HEK293T (cell line): ENCODE results near the gene SLC35G2.
"Not testable (repeated sequence)": the region's sequence is repeated elsewhere in the genome, so short reads cannot be mapped to it uniquely, and the experiment has no call there.

ENCODE experiments used
- CTCF ChIA-PET: fragments of 350-600 bp; formaldehyde crosslinking; extraction: SDS; loops from one replicate; lab custom pipeline; 2021; ENCODE audit warnings: antibody characterized with exemption, inconsistent platforms; lab: Yijun Ruan, JAX
- POLR2A ChIA-PET: fragments of 350-600 bp; formaldehyde crosslinking; extraction: SDS; loops from one replicate; lab custom pipeline; 2020; ENCODE audit warnings: antibody characterized with exemption, inconsistent platforms; lab: Yijun Ruan, JAX
- DNase-seq: peaks from one replicate; pipeline ENCODE4 v3.0.0; 2012; ENCODE audit warnings: mixed read lengths; ENCODE audit errors: extremely low spot score
- ARNT ChIP-seq: fragments of 450-650 bp; IDR thresholded peaks from 2 replicates; pipeline ENCODE4 v1.6.1; 2017; ENCODE audit warnings: mild to moderate bottlenecking
- BHLHE40 ChIP-seq: fragments of 450-650 bp; IDR thresholded peaks from 2 replicates; pipeline ENCODE4 v1.6.1; 2016; ENCODE audit warnings: mild to moderate bottlenecking, moderate library complexity, borderline replicate concordance
- CTBP1 ChIP-seq: fragments of 450-650 bp; IDR thresholded peaks from 2 replicates; pipeline ENCODE4 v1.6.1; 2016; ENCODE audit warnings: borderline replicate concordance
- ELF4 ChIP-seq: fragments of 450-650 bp; IDR thresholded peaks from 2 replicates; pipeline ENCODE4 v1.6.1; 2017; ENCODE audit warnings: antibody characterized with exemption
- FOXA1 ChIP-seq: fragments of 450-650 bp; IDR thresholded peaks from 2 replicates; pipeline ENCODE4 v1.6.1; 2016; ENCODE audit warnings: mild to moderate bottlenecking
- FOXK2 ChIP-seq: fragments of 450-650 bp; IDR thresholded peaks from 2 replicates; pipeline ENCODE4 v1.6.1; 2016; ENCODE audit warnings: mild to moderate bottlenecking
- FOXM1 ChIP-seq: fragments of 450-650 bp; IDR thresholded peaks from 2 replicates; pipeline ENCODE4 v1.6.1; 2017; ENCODE audit warnings: mild to moderate bottlenecking, borderline replicate concordance
- HDGF ChIP-seq: fragments of 450-650 bp; IDR thresholded peaks from 2 replicates; pipeline ENCODE4 v1.6.1; 2017; ENCODE audit warnings: antibody characterized with exemption, borderline replicate concordance
- L3MBTL2 ChIP-seq: fragments of 450-650 bp; conservative IDR thresholded peaks from 2 replicates; pipeline ENCODE4 v1.6.1; 2016; ENCODE audit warnings: mild to moderate bottlenecking
- LEF1 ChIP-seq: fragments of 450-650 bp; IDR thresholded peaks from 2 replicates; pipeline ENCODE4 v1.6.1; 2017; ENCODE audit warnings: mild to moderate bottlenecking, borderline replicate concordance
- NFRKB ChIP-seq: fragments of 450-650 bp; IDR thresholded peaks from 2 replicates; pipeline ENCODE4 v1.6.1; 2016; ENCODE audit warnings: mild to moderate bottlenecking, moderate library complexity
- PKNOX1 ChIP-seq: fragments of 450-650 bp; IDR thresholded peaks from 2 replicates; pipeline ENCODE4 v1.6.1; 2016
- SP1 ChIP-seq: fragments of 450-650 bp; IDR thresholded peaks from 2 replicates; pipeline ENCODE4 v1.6.1; 2017
- SUZ12 ChIP-seq: fragments of 450-650 bp; IDR thresholded peaks from 2 replicates; pipeline ENCODE4 v1.6.1; 2016; ENCODE audit warnings: mild to moderate bottlenecking
- TARDBP ChIP-seq: fragments of 450-650 bp; IDR thresholded peaks from 2 replicates; pipeline ENCODE4 v1.6.1; 2016
- ZNF384 ChIP-seq: fragments of 450-650 bp; IDR thresholded peaks from 2 replicates; pipeline ENCODE4 v1.6.1; 2016

Gene SLC35G2

GRCh38 chr3:136789976-136790375, 28.9 kb upstream of the SLC35G2 start:
- CTCF ChIA-PET, result interaction anchor here (1.6 kb wide), 1 partner anchor 224 kb away, joined by 3 read pairs; no protein-coding TSS in a partner anchor
- no peak for TF ChIP-seq ARNT
- TF ChIP-seq LEF1, result no peak
- TF ChIP-seq NFRKB, result no peak
- no peak for TF ChIP-seq FOXM1
- TF ChIP-seq L3MBTL2, result no peak
- TF ChIP-seq ELF4, result no peak
- no peak for TF ChIP-seq SP1
- no peak for TF ChIP-seq CTBP1
- TF ChIP-seq HDGF, result no peak
- no peak for TF ChIP-seq BHLHE40

GRCh38 chr3:136790786-136791185, 28.1 kb upstream of the SLC35G2 start:
- POLR2A ChIA-PET, result interaction anchor here (0.6 kb wide), 1 partner anchor 359 kb away, joined by 3 read pairs; no protein-coding TSS in a partner anchor
- CTCF ChIA-PET, result interaction anchor here (1.6 kb wide), 1 partner anchor 223 kb away, joined by 3 read pairs; no protein-coding TSS in a partner anchor
- no peak for DNase-seq
- no peak for TF ChIP-seq HDGF
- TF ChIP-seq SP1, result no peak
- TF ChIP-seq FOXK2, result no peak
- TF ChIP-seq BHLHE40, result no peak
- TF ChIP-seq L3MBTL2, result no peak
- TF ChIP-seq TARDBP, result no peak
- no peak for TF ChIP-seq NFRKB
- TF ChIP-seq PKNOX1, result no peak
- no peak for TF ChIP-seq CTBP1
- TF ChIP-seq LEF1, result no peak
- no peak for TF ChIP-seq FOXM1
- no peak for TF ChIP-seq ELF4
- no peak for TF ChIP-seq FOXA1
- no peak for TF ChIP-seq ZNF384
- TF ChIP-seq SUZ12, result no peak
- TF ChIP-seq ARNT, result no peak

More at GRCh38 chr3:136789976-136790375, 28.9 kb upstream of the SLC35G2 start:
- POLR2A ChIA-PET, result interaction anchor here (0.7 kb wide), 1 partner anchor 38 kb away, joined by 3 read pairs; the partner anchor contains the start of gene STAG1
- DNase-seq, result no peak

- CTCF ChIA-PET, result interaction anchor here (0.7 kb wide), 1 partner anchor 13 kb away, joined by 6 read pairs; no protein-coding TSS in a partner anchor
Measured at GRCh38 chr3:136792556-136793330, 26.2 kb upstream of the SLC35G2 start.

GRCh38 chr3:136801146-136801545, 17.8 kb upstream of the SLC35G2 start:
- CTCF ChIA-PET, POLR2A ChIA-PET, DNase-seq: not testable (repeated sequence)

More at GRCh38 chr3:136792556-136793330, 26.2 kb upstream of the SLC35G2 start:
- no peak for DNase-seq
- POLR2A ChIA-PET, result no interaction called here
- no peak for TF ChIP-seq FOXA1
- TF ChIP-seq SUZ12, result no peak
- no peak for TF ChIP-seq CTBP1
- no peak for TF ChIP-seq LEF1
- no peak for TF ChIP-seq BHLHE40
- TF ChIP-seq ARNT, result no peak
- no peak for TF ChIP-seq L3MBTL2
- no peak for TF ChIP-seq ZNF384
- TF ChIP-seq SP1, result no peak
- no peak for TF ChIP-seq HDGF
- no peak for TF ChIP-seq NFRKB
- no peak for TF ChIP-seq FOXM1
- no peak for TF ChIP-seq PKNOX1
- TF ChIP-seq ELF4, result no peak
- no peak for TF ChIP-seq TARDBP
- TF ChIP-seq FOXK2, result no peak

GRCh38 chr3:136802481-136802996, 16.4 kb upstream of the SLC35G2 start:
- no peak for DNase-seq
- TF ChIP-seq CTBP1 (peak; percentile 77), PKNOX1 (peak; percentile 82), FOXA1 (no peak), ZNF384 (no peak), L3MBTL2 (peak; percentile 74)
- POLR2A ChIA-PET, result interaction anchor here (0.8 to 1.6 kb wide), 6 partner anchors 9 to 211 kb away, joined by 3 to 8 read pairs (median 4); partner anchors contain the start of genes NCK1 and STAG1
- CTCF ChIA-PET, result no interaction called here

- DNase-seq, result no peak
- ChIA-PET POLR2A (no interaction called here), CTCF (no interaction called here)
- TF ChIP-seq ELF4 (no peak), ZNF384 (no peak), SUZ12 (no peak), L3MBTL2 (no peak), CTBP1 (no peak), LEF1 (no peak), BHLHE40 (no peak), FOXM1 (no peak), ARNT (no peak), PKNOX1 (no peak)
Measured at GRCh38 chr3:136804141-136804540, 14.8 kb upstream of the SLC35G2 start.
